Transverse colon (tissue), 4 donors: ENCODE data around the gene DIPK1B. TPM values are rescaled to one million over a fixed set of nuclear protein-coding genes. Genes with fewer than 3 reads are reported as not detected.

Experiments used
- DNase-seq: peaks from one replicate; pipeline ENCODE4 v3.0.0-alpha.2; 2019
- H3K27ac ChIP-seq, 4 donors: fragments of 200-600 bp; sonication (generic); 2 replicates each; pipeline ENCODE4 v1.5.1; 2016 to 2018; ENCODE audit warnings: inconsistent platforms in 4 of 4
- H3K27me3 ChIP-seq: fragments of 200-600 bp; sonication (generic); 2 replicates; pipeline ENCODE4 v1.5.1; 2017; ENCODE audit warnings: inconsistent platforms
- H3K36me3 ChIP-seq, 4 donors: fragments of 200-600 bp; sonication (generic); 2 replicates each; pipeline ENCODE4 v1.5.1; 2017 to 2019; ENCODE audit warnings: inconsistent platforms in 4 of 4
- H3K4me1 ChIP-seq, 4 donors: fragments of 200-600 bp; sonication (generic); 2 replicates each; pipeline ENCODE4 v1.5.1; 2017 to 2020; ENCODE audit warnings: inconsistent platforms in 4 of 4
- H3K4me3 ChIP-seq, 4 donors: fragments of 200-600 bp; sonication (generic); 1 replicate in 1 of 4; 2 replicates in 3 of 4; pipeline versions ENCODE4 v1.5.1 to v1.6.1; 2017 to 2019; ENCODE audit warnings: inconsistent platforms in 4 of 4
- H3K9me3 ChIP-seq, 2 donors: fragments of 200-600 bp; sonication (generic); 2 replicates each; pipeline ENCODE4 v1.5.1; 2017 to 2019; ENCODE audit warnings: inconsistent platforms in 2 of 2
- CTCF ChIP-seq, 5 experiments: fragments of 200-600 bp in 3 of 5; fragments of 450-650 bp in 2 of 5; sonication (generic) in 3 of 5; IDR thresholded peaks; 1 replicate in 2 of 5; 2 replicates in 3 of 5; pipeline ENCODE4 v1.5.1; 2016 to 2017; ENCODE audit warnings: antibody characterized with exemption in 5 of 5, inconsistent platforms in 3 of 5, mild to moderate bottlenecking in 2 of 5, moderate library complexity in 1 of 5
- EP300 ChIP-seq: sonication (generic); formaldehyde crosslinking; IDR thresholded peaks from one replicate; pipeline ENCODE4 v1.6.1; 2017; ENCODE audit warnings: antibody characterized with exemption, low read depth
- POLR2A ChIP-seq: fragments of 450-650 bp; IDR thresholded peaks from one replicate; pipeline ENCODE4 v1.6.1; 2016; ENCODE audit warnings: antibody characterized with exemption, mild to moderate bottlenecking, moderate library complexity
- POLR2AphosphoS5 ChIP-seq, 3 donors: sonication (generic); formaldehyde crosslinking; IDR thresholded peaks; one replicate each; pipeline ENCODE4 v1.6.1; 2016; ENCODE audit warnings: antibody characterized with exemption in 3 of 3
- WGBS, 2 donors: methylation state at CpG; one replicate each; pipeline ENCODE4 v1.1.5; 2018; ENCODE audit warnings: low coverage in 1 of 2; 5-methylcytosine and 5-hydroxymethylcytosine counted together
- in situ Hi-C, 4 donors: fragments of 200-750 bp; cut with MboI; loops; one replicate each; pipeline versions ENCODE4 v1.15.0 to v1.15.1; 2017; ENCODE audit warnings: low sequenced_read_pairs in 3 of 4, low pct_ligation_motif_present in 1 of 4, low pct_unique_long_range_greater_than_20kb in 1 of 4
- intact Hi-C: fragments of 100-400 bp; cut with DNase I; formaldehyde crosslinking; loops from one replicate; pipeline ENCODE4 v1.15.1; 2023; ENCODE audit warnings: low total_unique reads
- total RNA-seq, 4 donors: library from RNA; depleted of rRNA; stranded (reverse); fragments of >200 nt; gene quantifications; one replicate each; pipeline ENCODE4 v1.1.0, GENCODE V29; 2016

DIPK1B gene
- total RNA-seq, 4 donors from 2014 or later, result 3.5 to 12.3 (median 3.9) TPM

GRCh38 chr9:136748666-136749611 is 36.6 kb downstream of the DIPK1B start:
- no peak for DNase-seq
- in situ Hi-C loops, result no loop called here
- intact Hi-C loops, result no loop called here
- H3K4me3 ChIP-seq, result no peak overlapping the region
- H3K36me3 ChIP-seq, result no peaks in the 10 kb centered on the region
- WGBS, 2 donors, result 83 to 90% methylated on average over 1 to 17 of the region's 21 CpGs
- TF ChIP-seq POLR2A (no peak), CTCF (IDR thresholded peaks at IDR 0.05) (no peak), EP300 (no peak), POLR2AphosphoS5 (IDR thresholded peaks at IDR 0.05) (no peak)
- H3K27ac ChIP-seq, result peak overlapping the region in 1 of 4 donors; percentile 43
- H3K27me3 ChIP-seq, result peaks cover 20% of the 10 kb centered on the region
- no peaks in the 10 kb centered on the region for H3K4me1 ChIP-seq
- no peaks in the 10 kb centered on the region for H3K9me3 ChIP-seq

GRCh38 chr9:136750526-136750925 is 38.2 kb downstream of the DIPK1B start:
- no peaks in the 10 kb centered on the region for H3K4me1 ChIP-seq
- TF ChIP-seq POLR2A (no peak), EP300 (no peak), CTCF (IDR thresholded peaks at IDR 0.05) (no peak)
- H3K27ac ChIP-seq, result no peak overlapping the region
- in situ Hi-C loops (no loop called here), intact Hi-C loops (no loop called here)
- no peaks in the 10 kb centered on the region for H3K36me3 ChIP-seq
- DNase-seq, result no peak
- no peak overlapping the region for H3K4me3 ChIP-seq
- peaks cover 16% of the 10 kb centered on the region for H3K27me3 ChIP-seq
- WGBS, 2 donors, result 52 to 55% methylated on average over 2 of the region's 2 CpGs
- peaks cover 0 to 2% of the 10 kb centered on the region in 2 donors for H3K9me3 ChIP-seq

- peaks cover 0 to 4% of the 10 kb centered on the region in 2 donors for H3K9me3 ChIP-seq
- intact Hi-C loops (no loop called here), in situ Hi-C loops (no loop called here)
- WGBS, 2 donors, result 84% methylated on average over 1 of the region's 1 CpG; no CpG with 5 or more reads in 1 of the 2 donors
- peaks cover 16% of the 10 kb centered on the region for H3K27me3 ChIP-seq
- H3K4me3 ChIP-seq, result no peak overlapping the region
- no peak for DNase-seq
- TF ChIP-seq EP300 (no peak), POLR2AphosphoS5 (IDR thresholded peaks at IDR 0.05) (no peak), POLR2A (no peak), CTCF (IDR thresholded peaks at IDR 0.05) (no peak)
- H3K27ac ChIP-seq, result no peak overlapping the region
- H3K4me1 ChIP-seq, result no peaks in the 10 kb centered on the region
- no peaks in the 10 kb centered on the region for H3K36me3 ChIP-seq
Observed at GRCh38 chr9:136751244-136751643, 38.9 kb downstream of the DIPK1B start.

- Histone ChIP-seq H3K36me3 (no peaks in the 10 kb centered on the region), H3K27ac (no peak overlapping the region), H3K27me3 (peaks cover 16% of the 10 kb centered on the region), H3K9me3 (peaks cover 0 to 4% of the 10 kb centered on the region in 2 donors), H3K4me3 (no peak overlapping the region), H3K4me1 (no peaks in the 10 kb centered on the region)
- intact Hi-C loops, result no loop called here
- no peak for DNase-seq
- TF ChIP-seq POLR2A (no peak), EP300 (no peak), CTCF (IDR thresholded peaks at IDR 0.05) (no peak), POLR2AphosphoS5 (IDR thresholded peaks at IDR 0.05) (no peak)
- in situ Hi-C loops, result no loop called here
Observed at GRCh38 chr9:136751814-136752213, 39.4 kb downstream of the DIPK1B start.
